Muscle of leg (tissue), 11 donors: Measurements from ENCODE around the gene OR6K3. TPM values are rescaled to one million over a fixed set of nuclear protein-coding genes. Genes with fewer than 3 reads are reported as not detected.
"Not testable (repeated sequence)": the region's sequence is repeated elsewhere in the genome, so short reads cannot be mapped to it uniquely, and the experiment has no call there.

Experiments
- DNase-seq: peaks from one replicate; pipeline ENCODE4 v3.0.0; 2013
- H3K27ac ChIP-seq: one replicate; pipeline ENCODE4 v1.5.1; 2013; ENCODE audit warnings: mild to moderate bottlenecking, low read length, control low read depth
- H3K27me3 ChIP-seq: one replicate; pipeline ENCODE4 v1.6.1; 2013; ENCODE audit warnings: low read length; ENCODE audit not compliant: control insufficient read depth, insufficient read depth
- H3K36me3 ChIP-seq: one replicate; pipeline ENCODE4 v1.6.1; 2013; ENCODE audit warnings: low read length; ENCODE audit not compliant: control insufficient read depth, insufficient read depth
- H3K4me1 ChIP-seq: one replicate; pipeline ENCODE4 v1.6.1; 2013; ENCODE audit warnings: low read length; ENCODE audit not compliant: control insufficient read depth, insufficient read depth
- H3K4me3 ChIP-seq: one replicate; pipeline ENCODE4 v1.5.1; 2013; ENCODE audit warnings: low read length, control low read depth
- H3K9me3 ChIP-seq: replicated peaks from 2 replicates; pipeline ENCODE4 v1.6.1; 2013; ENCODE audit warnings: low read depth, low read length; ENCODE audit not compliant: control insufficient read depth
- WGBS: methylation state at CpG from one replicate; pipeline ENCODE4 v1.1.5; 2013; ENCODE audit warnings: missing lambda C conversion rate; ENCODE audit not compliant: insufficient coverage; 5-methylcytosine and 5-hydroxymethylcytosine counted together
- polyA plus RNA-seq, 8 donors: library from polyadenylated mRNA; unstranded; fragments of 120-200 nt; gene quantifications; one replicate each; pipeline versions ENCODE4 v1.2.1 to v1.2.3, GENCODE V29; 2013; ENCODE audit warnings: inconsistent platforms in 1 of 8, low replicate concordance in 1 of 8; ENCODE audit not compliant: insufficient read length in 8 of 8, insufficient read depth in 1 of 8
- total RNA-seq: library from RNA; stranded (reverse); fragments of 120-200 nt; gene quantifications from one replicate; pipeline ENCODE4 v1.2.4, GENCODE V29; 2013

Gene OR6K3
- total and polyA plus RNA-seq, 9 donors = not detected

GRCh38 chr1:158717344-158717743, 3.2 kb downstream of the OR6K3 start:
- no peak for DNase-seq
- Histone ChIP-seq H3K27me3 (no peaks in the 10 kb centered on the region), H3K4me3 (no peak overlapping the region), H3K36me3 (no peaks in the 10 kb centered on the region), H3K9me3 (no peaks in the 10 kb centered on the region), H3K27ac (no peak overlapping the region), H3K4me1 (no peaks in the 10 kb centered on the region)
- WGBS = 92% methylated on average over 4 of the region's 6 CpGs

- Histone ChIP-seq H3K27ac (no peak overlapping the region), H3K36me3 (no peaks in the 10 kb centered on the region), H3K9me3 (no peaks in the 10 kb centered on the region), H3K4me3 (no peak overlapping the region), H3K4me1 (no peaks in the 10 kb centered on the region), H3K27me3 (no peaks in the 10 kb centered on the region)
- no CpG with 5 or more reads among the region's 1 CpG for WGBS
- DNase-seq = no peak
Measured at GRCh38 chr1:158716335-158716734, 4.2 kb downstream of the OR6K3 start.

GRCh38 chr1:158714754-158715153, 5.8 kb downstream of the OR6K3 start:
- Histone ChIP-seq H3K4me3 (no peak overlapping the region), H3K4me1 (no peaks in the 10 kb centered on the region)
- no CpG with 5 or more reads among the region's 1 CpG for WGBS

GRCh38 chr1:158711098-158711497, 9.4 kb downstream of the OR6K3 start:
- no peaks in the 10 kb centered on the region for H3K4me1 ChIP-seq
- no peak overlapping the region for H3K27ac ChIP-seq
- no peaks in the 10 kb centered on the region for H3K27me3 ChIP-seq
- no peak for DNase-seq
- H3K36me3 ChIP-seq = no peaks in the 10 kb centered on the region
- 43% methylated on average over 1 of the region's 4 CpGs for WGBS
- no peak overlapping the region for H3K4me3 ChIP-seq
- no peaks in the 10 kb centered on the region for H3K9me3 ChIP-seq

More at GRCh38 chr1:158714754-158715153, 5.8 kb downstream of the OR6K3 start:
- Histone ChIP-seq H3K36me3 (no peaks in the 10 kb centered on the region), H3K9me3 (no peaks in the 10 kb centered on the region), H3K27me3 (no peaks in the 10 kb centered on the region), H3K27ac (no peak overlapping the region)
- DNase-seq = no peak

- 50% methylated on average over 1 of the region's 2 CpGs for WGBS
- no peak for DNase-seq
- no peaks in the 10 kb centered on the region for H3K9me3 ChIP-seq
Measured at GRCh38 chr1:158706096-158706495, 14.4 kb downstream of the OR6K3 start.

GRCh38 chr1:158700552-158700951, 20.0 kb downstream of the OR6K3 start, which contains the start of gene OR6K2:
TSS of gene OR6K2 (minus strand) at chr1:158700652. CDS start at chr1:158700652, 0 bp downstream.
- Histone ChIP-seq H3K9me3 (no peaks in the 10 kb centered on the region), H3K36me3 (no peaks in the 10 kb centered on the region), H3K4me3 (no peak within 1 kb of the TSS), H3K27me3 (no peaks in the 10 kb centered on the region), H3K4me1 (no peaks in the 10 kb centered on the region), H3K27ac (no peak within 1 kb of the TSS)
- DNase-seq = no peak
- no CpG with 5 or more reads among the region's 4 CpGs for WGBS

More at GRCh38 chr1:158706096-158706495, 14.4 kb downstream of the OR6K3 start:
- H3K27ac ChIP-seq = no peak overlapping the region
- no peaks in the 10 kb centered on the region for H3K27me3 ChIP-seq
- no peak overlapping the region for H3K4me3 ChIP-seq
- no peaks in the 10 kb centered on the region for H3K4me1 ChIP-seq
- H3K36me3 ChIP-seq = no peaks in the 10 kb centered on the region

- H3K4me1 ChIP-seq = no peaks in the 10 kb centered on the region
- no peak for DNase-seq
- 80% methylated on average over 1 of the region's 2 CpGs for WGBS
- H3K36me3 ChIP-seq = no peaks in the 10 kb centered on the region
- no peaks in the 10 kb centered on the region for H3K9me3 ChIP-seq
- no peak overlapping the region for H3K27ac ChIP-seq
- no peak overlapping the region for H3K4me3 ChIP-seq
- H3K27me3 ChIP-seq = no peaks in the 10 kb centered on the region
Measured at GRCh38 chr1:158694596-158694995, 25.9 kb downstream of the OR6K3 start.

- no peak overlapping the region for H3K4me3 ChIP-seq
- no peaks in the 10 kb centered on the region for H3K36me3 ChIP-seq
- H3K4me1 ChIP-seq = no peaks in the 10 kb centered on the region
- no peaks in the 10 kb centered on the region for H3K27me3 ChIP-seq
- no peaks in the 10 kb centered on the region for H3K9me3 ChIP-seq
- no peak overlapping the region for H3K27ac ChIP-seq
- no peak for DNase-seq
Measured at GRCh38 chr1:158692356-158692755, 28.2 kb downstream of the OR6K3 start.

GRCh38 chr1:158691907-158692306, 28.6 kb downstream of the OR6K3 start:
- H3K36me3 ChIP-seq = no peaks in the 10 kb centered on the region
- DNase-seq = no peak
- no peaks in the 10 kb centered on the region for H3K27me3 ChIP-seq
- no peak overlapping the region for H3K27ac ChIP-seq
- no peaks in the 10 kb centered on the region for H3K9me3 ChIP-seq
- no peak overlapping the region for H3K4me3 ChIP-seq
- H3K4me1 ChIP-seq = no peaks in the 10 kb centered on the region

- no CpG with 5 or more reads among the region's 1 CpG for WGBS
- H3K4me1 ChIP-seq, H3K27me3 ChIP-seq: not testable (repeated sequence)
Measured at GRCh38 chr1:158691149-158691548, 29.4 kb downstream of the OR6K3 start.

GRCh38 chr1:158689875-158690274, 30.6 kb downstream of the OR6K3 start:
- no peaks in the 10 kb centered on the region for H3K9me3 ChIP-seq
- no peak overlapping the region for H3K4me3 ChIP-seq
- DNase-seq = no peak
- no peaks in the 10 kb centered on the region for H3K4me1 ChIP-seq
- H3K27me3 ChIP-seq = no peaks in the 10 kb centered on the region
- H3K36me3 ChIP-seq = no peaks in the 10 kb centered on the region
- H3K27ac ChIP-seq = no peak overlapping the region

More at GRCh38 chr1:158691149-158691548, 29.4 kb downstream of the OR6K3 start:
- not testable (repeated sequence) for H3K27ac ChIP-seq, DNase-seq, H3K4me3 ChIP-seq, H3K36me3 ChIP-seq, H3K9me3 ChIP-seq
